GM19099 (cell line): ENCODE data around the gene RBL2.

Experiments
- POLR2A ChIP-seq: IDR thresholded peaks from 3 replicates; pipeline ENCODE4 v1.6.1; 2011; ENCODE audit warnings: low read depth; ENCODE audit not compliant: insufficient read length; ENCODE audit errors: extremely low read depth

The RBL2 gene

DNA sequence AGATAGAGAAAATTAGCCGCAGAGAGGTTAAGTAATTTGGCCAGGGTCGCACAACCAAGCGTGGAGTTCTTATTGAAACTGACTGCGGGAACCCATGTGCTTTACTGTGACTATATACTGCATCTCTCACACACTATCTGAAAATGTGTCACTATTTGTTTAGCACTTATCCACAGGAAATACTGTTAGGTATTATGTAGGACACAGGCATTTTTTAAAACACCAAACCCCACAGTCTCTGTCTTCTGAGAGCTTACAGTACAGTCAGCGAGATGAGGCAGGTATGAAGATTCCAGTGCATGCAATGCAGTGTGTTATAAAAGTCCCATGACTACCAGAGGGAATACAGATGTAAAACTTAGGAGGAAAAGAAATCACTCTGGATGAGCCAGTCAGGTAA is 11.3 kb downstream of the RBL2 start:
- TF ChIP-seq POLR2A: no peak

DNA sequence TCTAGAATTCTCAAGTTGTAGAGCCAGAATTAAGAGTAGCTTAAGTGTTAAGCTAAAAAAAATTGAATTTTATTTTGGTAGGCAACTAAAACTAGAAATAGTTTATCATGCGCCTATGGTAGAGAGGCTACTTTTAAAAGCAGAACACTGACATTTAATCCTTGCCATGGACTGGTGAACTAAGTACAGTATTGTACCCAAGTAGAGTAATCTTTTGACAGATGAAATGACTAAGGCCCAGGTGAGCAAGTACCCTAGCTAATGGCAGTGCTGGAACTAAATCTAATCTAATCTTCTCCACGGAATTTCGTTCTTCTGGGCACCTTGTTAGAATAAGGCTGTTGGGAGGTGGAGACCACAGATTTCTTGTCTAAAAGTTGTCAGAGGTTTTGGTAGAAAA is 11.8 kb downstream of the RBL2 start:
- TF ChIP-seq POLR2A: no peak

DNA sequence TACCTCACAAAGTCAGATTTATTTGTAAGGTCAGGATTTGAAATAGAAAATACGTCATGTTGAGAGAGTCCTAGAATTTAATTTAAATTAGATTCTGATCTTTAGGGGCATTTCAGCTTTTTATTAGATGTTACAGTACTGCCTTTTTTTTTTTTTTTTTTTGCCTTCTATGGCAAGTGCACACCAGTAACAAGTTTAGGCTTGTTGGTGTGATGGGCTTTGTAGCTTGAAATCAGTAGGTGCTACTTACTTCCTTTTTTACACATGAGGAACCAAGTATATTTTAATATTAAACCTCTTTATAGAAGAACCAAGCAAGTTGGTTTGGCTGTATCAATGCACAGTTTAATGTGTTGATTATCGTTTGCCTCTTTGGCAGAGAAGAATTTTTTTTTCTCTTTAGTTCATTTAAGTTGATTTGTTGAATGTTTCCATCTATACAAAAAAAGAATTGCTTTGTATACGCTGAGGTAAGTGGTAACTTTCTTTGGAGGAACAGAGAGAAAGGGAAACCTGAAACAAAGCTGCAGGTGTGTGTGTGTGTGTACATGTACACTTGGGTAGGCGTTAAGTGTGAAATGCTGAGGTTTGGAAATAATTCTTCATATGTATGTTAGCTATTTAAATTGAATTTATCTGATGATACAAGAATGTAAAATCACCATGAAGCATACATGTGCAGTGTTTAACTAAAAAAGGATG is 15.7 kb downstream of the RBL2 start:
- TF ChIP-seq POLR2A: no peak

DNA sequence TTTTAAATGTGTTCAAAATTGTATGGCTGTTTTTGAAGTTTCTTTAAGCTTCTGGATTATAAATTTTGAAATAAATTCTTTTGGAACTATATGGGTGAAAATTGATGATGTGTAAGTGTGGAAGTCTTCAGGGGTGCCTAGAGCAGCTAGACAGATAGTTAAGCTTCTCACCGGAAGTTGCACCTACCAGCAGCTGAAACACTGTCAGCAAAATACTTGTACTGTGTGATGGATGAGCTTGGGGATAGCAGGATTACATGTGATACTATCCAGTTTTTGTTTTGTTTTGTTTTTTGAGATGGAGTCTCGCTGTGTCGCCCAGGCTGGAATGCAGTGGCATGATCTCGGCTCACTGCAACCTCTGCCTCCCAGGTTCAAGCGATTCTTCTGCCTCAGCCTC is 19.7 kb downstream of the RBL2 start:
- TF ChIP-seq POLR2A: no peak

DNA sequence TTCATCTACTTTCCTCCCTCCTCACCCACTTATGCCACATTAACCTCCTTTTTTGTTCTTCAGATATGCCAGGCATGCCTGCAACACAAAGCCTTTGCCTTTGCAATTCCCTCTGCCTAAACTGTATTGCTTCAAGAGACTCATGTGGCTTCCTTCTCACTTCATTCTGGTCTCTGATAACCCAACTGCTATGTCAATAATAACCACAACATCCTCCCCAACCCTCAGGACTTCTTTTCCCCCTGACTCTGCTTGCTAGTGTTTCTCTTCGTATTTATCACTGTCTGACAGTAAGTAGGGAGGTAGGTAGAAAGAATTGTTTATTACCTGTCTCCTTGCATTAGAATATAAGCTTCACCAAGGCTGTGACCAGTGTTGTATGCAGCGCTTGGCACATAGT is 22.4 kb downstream of the RBL2 start:
- no peak for TF ChIP-seq POLR2A

DNA sequence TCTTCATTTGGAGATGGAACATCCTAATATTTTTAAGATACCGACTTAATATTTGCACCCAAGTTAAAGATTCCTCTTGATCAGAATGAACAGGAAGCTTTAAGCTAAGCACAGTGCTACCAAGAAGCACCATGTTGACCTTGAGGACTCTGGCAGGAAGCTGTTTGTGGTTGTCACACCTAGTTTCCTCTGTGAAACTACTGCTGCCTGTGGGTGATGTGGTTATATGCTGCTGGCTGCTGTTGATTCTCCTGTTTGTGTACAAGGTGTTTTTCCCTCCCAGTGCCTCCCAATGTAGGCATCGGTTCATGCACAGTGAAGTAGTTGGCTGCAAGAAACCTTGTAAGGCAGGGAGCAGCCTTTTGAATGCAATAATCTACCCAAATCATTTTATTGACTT is 23.4 kb downstream of the RBL2 start:
- no peak for TF ChIP-seq POLR2A

DNA sequence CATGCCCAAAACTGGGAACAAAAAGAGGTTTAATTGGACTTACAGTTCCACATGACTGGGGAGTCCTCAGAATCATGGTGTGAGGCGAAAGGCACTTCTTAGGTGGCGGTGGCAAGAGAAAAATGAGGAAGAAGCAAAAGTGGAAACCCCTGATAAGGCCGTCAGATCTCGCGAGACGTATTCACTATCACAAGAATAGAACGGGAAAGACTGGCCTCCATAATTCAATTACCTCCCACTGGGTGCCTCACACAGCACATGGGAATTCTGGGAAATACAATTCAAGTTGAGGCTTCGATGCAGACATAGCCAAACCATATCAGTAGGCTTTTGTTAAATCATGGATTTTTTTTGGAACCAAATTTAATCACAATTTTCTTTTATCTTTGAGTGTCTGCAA is 24.4 kb downstream of the RBL2 start:
- no peak for TF ChIP-seq POLR2A

DNA sequence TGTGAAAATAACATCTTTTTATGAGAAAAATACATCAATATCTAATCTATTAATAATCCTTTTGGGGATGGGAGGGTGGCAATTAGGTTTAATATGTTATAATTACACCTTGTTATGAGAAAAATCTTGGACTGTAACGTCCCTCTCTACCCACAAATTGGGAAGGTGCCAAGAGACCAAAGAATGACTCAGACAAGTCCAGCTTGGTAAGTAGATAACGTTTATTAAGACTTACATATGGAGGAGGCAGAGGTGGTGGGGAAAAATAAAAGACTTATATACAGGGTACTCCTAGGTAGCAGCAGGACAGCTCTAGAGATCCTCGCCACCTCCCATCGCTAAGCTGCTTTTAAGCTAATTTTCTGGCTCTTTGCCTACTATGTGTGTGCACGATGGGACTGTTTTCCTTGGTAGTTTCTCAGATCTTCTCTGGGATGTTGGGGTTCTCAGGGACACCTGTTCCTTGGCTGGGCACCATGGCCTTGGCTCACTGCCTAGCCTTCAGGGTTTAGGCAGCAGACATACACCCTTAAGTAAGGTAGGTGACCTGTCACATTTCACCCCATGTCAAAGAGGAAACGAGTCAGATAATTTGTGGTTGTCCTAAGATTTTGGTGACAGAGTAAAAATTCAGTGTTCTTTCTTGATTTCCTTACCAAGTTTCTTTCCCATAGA is 31.5 kb downstream of the RBL2 start:
- no peak for TF ChIP-seq POLR2A

DNA sequence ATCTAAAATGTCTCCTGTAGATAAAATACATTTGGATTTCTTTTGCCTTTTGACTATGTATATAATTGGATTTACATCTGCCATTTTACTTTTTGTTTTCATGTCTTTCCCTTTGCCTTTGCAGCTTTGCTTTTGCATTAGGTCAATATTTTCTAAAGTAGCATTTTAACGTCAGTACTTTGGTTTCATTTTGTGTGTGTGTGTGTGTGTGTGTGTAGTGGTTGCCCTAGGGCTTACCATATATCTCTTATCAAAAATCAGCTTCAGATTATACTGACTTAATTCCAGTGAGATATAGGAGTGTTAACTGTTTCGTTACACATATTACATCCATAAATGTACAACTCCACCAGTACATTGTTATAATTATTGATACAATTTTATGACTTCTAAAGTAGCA is 42.6 kb downstream of the RBL2 start:
- TF ChIP-seq POLR2A: no peak

DNA sequence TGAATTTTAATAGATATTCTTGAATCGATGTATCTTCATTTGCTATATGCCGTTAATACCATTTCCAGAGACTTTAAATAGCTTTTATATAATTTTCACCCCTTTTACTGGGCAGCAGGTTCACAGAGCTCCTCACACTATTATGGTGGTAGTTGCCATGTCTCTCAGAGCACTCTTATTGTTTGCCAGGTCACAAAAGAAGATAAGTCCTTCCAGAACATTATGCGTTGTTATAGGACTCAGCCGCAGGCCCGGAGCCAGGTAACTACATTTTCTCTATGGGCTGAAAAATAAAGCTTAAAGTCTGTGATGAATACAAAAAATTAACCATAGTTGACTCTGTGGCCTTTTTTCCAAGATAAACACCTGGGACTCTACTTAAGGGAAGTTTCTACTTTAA is 44.7 kb downstream of the RBL2 start:
- no peak for TF ChIP-seq POLR2A

DNA sequence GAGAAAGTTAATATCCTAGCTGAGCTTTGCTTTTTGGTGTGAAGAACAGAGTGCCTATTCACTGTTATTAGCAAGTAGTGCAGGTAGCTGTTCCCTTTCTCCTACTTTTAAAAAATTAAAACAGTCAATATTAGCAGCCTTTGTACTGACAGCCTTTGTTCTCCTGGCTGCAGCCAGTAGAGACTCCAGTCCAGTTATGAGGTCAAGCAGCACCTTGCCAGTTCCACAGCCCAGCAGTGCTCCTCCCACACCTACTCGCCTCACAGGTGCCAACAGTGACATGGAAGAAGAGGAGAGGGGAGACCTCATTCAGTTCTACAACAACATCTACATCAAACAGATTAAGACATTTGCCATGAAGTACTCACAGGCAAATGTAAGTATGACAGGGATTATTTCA is 46.1 kb downstream of the RBL2 start:
- no peak for TF ChIP-seq POLR2A

DNA sequence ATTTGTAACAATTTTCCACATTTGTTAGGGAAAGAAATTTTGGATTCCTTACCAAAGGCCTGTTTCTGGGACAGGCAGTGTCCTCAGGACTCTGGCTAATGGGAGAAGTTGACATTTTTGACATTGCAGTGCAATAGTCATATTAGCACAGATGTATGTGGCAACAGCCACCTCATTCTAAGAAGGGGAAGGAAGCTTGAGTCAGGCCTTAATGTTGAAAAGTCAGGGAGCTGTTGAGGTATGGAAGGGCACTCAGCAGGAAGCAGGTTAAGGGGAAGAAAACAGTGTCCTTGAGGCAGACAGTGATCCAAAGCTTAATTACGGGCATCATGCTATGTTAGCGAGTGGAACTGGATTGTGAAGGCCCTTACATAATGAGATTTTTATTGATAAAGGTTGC is 47.9 kb downstream of the RBL2 start:
- TF ChIP-seq POLR2A: no peak

DNA sequence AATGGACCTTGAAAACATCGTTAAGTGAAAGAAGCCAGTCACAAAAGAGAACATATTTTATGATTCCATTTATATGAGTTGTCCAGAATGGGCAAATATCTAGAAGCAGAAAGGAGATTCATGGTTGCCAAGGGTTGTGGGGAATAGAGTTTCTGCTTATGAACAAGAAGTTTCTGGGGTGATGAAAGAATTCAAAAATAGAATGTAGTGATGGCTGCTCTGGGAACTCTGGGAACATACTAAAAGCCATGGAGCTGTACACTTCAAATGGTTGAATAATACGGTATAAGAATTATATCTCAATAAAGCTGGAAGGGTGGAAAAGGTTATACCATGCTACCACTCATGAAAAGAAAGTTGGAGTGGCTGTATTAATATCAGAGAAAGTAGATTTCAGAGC is 50.3 kb downstream of the RBL2 start:
- no peak for TF ChIP-seq POLR2A

DNA sequence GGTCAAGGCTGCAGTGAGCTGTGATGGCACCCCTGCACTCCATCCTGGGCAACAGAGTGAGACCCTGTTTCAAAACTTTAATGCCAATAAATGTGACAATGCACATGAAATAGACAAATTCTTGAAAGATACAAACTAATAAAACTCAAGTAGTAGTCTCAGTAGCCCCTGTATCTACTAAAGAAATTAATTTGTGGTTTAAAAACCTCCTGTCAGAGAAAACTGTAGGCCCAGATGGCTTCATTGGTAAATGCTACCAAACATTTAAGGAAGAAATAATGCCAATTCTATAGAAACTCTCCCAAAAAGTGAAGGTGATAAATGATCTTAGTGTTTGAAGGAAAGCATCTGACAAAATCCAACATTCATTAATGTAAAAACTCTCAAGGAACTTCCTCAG is 52.0 kb downstream of the RBL2 start:
- TF ChIP-seq POLR2A: no peak

DNA sequence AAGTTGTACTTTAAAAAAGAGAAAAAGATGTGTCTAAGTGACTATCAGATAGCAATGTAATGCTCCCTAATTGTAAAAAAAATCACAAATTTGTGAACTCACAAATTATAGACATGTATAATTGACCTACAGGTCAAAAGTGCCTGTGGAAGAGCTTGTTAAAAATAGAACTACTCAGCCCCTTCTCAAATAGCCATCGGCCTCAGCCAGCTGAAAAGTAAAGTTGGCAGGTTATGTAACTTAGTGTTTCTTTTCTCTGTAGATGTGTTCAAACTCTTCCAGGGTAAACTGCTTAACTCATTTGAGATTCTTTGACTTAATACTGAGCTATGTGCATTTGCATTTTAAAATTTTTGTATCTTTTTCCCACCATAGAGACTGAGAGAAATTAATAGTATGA is 55.5 kb downstream of the RBL2 start:
- no peak for TF ChIP-seq POLR2A

DNA sequence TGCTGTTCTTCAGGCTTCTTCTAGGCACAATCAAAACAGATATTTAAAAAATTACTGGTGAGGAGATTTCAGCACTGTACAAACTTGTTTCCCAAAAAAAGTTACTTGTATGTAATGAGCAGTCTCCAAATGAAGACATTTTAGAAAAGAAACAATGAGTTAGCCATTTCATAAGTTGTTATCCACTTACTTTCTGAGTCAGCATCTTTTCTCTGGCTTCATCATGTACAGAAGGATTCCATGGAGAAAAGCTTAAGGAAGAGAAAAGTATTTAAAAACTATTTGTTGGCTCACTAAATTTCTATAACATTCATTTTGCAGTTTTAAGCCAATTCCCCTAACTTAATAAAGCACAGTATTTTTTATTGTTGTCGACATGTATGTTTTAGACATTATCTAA is 58.2 kb downstream of the RBL2 start:
- no peak for TF ChIP-seq POLR2A

DNA sequence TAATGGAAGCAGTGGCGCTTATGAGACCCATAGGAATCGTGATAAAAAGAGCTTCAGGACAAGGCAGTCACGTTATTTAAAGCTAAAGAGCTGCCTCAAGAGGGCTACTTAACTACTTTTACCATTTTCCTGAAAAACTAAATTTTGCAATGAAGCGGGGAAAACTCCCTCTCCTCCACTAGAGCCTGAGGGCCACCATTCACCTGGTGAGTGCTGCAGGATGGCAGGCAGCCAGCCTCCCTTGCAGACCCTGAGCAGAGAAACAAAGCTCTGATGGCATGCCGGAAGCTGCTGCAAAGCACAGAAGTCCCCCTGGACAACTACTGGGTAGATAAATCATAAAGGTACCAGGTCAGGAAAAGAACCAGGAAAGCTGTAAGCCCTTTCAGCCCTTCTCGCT is 60.4 kb downstream of the RBL2 start:
- no peak for TF ChIP-seq POLR2A
